MM.1S (cell line): ENCODE results near the gene GGN.

Source experiments
- EZH2 ChIP-seq: fragments of 300-600 bp; sonication (generic); optimal IDR thresholded peaks from 2 replicates; pipeline ENCODE3; 2017; ENCODE audit warnings: low read depth, mild to moderate bottlenecking, antibody characterized with exemption, low read length, mixed read lengths
- TF ChIP-seq, protein P1 (sequence below): fragments of 300-600 bp; sonication (generic); IDR thresholded peaks from 2 replicates; pipeline ENCODE4 v1.5.1; 2016; ENCODE audit warnings: antibody characterized with exemption, low read length, mixed read lengths

DNA sequence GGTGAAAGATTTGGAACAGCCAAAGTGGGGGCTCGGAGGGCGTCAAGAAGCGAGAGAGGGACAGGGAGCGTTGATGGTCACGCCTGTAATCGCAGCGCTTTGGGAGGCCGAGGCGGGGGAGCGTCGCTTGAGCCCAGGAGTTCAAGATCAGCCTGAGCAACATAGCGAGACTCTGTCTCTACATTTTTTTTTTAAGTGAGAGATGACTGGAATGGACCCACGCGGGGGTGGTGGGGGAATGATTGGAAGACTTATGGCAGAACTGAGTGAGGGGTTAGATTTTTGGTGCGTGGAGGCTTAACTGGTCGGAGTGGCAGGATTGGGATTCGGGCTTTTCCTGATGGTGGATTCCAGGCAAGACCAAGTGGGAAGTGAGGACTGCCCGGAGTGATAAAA, 12.7 kb downstream of the GGN start:
- TF ChIP-seq EZH2, result no peak
- TF ChIP-seq, protein P1, sequence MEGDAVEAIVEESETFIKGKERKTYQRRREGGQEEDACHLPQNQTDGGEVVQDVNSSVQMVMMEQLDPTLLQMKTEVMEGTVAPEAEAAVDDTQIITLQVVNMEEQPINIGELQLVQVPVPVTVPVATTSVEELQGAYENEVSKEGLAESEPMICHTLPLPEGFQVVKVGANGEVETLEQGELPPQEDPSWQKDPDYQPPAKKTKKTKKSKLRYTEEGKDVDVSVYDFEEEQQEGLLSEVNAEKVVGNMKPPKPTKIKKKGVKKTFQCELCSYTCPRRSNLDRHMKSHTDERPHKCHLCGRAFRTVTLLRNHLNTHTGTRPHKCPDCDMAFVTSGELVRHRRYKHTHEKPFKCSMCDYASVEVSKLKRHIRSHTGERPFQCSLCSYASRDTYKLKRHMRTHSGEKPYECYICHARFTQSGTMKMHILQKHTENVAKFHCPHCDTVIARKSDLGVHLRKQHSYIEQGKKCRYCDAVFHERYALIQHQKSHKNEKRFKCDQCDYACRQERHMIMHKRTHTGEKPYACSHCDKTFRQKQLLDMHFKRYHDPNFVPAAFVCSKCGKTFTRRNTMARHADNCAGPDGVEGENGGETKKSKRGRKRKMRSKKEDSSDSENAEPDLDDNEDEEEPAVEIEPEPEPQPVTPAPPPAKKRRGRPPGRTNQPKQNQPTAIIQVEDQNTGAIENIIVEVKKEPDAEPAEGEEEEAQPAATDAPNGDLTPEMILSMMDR, result no peak
